ENCODE measurements around the gene TBC1D10B.
A peak's percentile ranks its signal among the peaks of the same experiment; 100 is the strongest.

TBC1D10B gene

DNA sequence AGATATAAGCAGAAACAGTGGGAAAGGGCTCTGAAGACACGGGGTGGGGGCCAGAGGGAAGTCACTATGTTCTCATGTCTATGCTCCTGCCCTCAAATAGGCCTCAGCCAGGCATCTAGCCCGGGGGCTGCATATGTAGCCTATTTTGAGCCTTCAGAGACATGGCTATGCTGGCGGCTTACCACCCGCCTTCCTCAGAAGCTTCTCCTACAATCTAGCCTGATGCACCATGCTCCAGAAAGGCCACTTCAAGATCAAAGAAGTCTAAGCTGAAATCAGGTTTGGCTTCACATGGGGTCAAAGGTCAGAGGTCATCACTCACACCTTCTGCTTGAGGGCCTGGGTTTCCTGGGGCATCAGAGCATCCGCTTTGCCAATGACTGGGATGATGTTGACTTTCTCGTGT lies 10.5 kb upstream of the TBC1D10B start:
- H3K4me3 ChIP-seq (ENCODE audit: low read depth, low read length), result no peak overlapping the region
- DNase-seq (ENCODE audit: low read depth), result no peak
- TF ChIP-seq, protein P1, sequence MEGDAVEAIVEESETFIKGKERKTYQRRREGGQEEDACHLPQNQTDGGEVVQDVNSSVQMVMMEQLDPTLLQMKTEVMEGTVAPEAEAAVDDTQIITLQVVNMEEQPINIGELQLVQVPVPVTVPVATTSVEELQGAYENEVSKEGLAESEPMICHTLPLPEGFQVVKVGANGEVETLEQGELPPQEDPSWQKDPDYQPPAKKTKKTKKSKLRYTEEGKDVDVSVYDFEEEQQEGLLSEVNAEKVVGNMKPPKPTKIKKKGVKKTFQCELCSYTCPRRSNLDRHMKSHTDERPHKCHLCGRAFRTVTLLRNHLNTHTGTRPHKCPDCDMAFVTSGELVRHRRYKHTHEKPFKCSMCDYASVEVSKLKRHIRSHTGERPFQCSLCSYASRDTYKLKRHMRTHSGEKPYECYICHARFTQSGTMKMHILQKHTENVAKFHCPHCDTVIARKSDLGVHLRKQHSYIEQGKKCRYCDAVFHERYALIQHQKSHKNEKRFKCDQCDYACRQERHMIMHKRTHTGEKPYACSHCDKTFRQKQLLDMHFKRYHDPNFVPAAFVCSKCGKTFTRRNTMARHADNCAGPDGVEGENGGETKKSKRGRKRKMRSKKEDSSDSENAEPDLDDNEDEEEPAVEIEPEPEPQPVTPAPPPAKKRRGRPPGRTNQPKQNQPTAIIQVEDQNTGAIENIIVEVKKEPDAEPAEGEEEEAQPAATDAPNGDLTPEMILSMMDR (conservative IDR thresholded peaks at IDR 0.05; ENCODE audit: low read depth, low read length), result no peak

DNA sequence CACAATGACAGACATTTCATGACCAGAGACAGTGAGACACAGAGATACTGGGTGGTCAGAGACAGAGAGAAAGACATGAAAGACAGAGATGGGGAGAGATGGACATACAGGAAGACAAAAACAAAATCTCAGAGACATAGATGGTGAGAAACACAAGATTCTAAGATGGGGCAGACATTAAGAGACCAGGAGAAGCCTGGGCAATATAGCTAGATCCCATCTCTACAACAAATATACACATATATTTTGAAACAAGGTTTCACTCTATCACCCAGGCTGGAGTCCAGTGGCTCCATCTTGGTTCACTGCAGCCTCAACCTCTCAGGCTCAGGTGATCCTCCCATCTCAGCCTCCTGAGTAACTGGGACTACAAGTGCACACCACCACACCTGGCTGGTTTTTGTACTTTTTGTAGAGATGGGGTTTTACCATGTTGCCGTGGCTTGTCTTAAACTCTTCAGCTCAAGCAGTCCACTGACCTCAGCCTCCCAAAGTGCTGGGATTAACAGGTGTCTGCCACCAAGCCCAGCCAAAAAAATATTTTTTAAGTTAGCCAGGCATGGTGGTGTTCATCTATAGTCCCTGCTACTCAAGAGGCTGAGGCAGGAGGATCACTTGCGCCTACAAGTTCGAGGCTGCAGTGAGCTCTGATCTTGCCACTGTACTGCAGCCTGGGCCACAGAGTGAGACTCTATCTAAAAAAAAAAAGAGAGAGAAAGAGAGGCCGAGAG lies 9.9 kb upstream of the TBC1D10B start:
- TF ChIP-seq, protein P1 (conservative IDR thresholded peaks at IDR 0.05; ENCODE audit: low read depth, low read length), result no peak
- DNase-seq (ENCODE audit: low read depth), result no peak
- no peak overlapping the region for H3K4me3 ChIP-seq (ENCODE audit: low read depth, low read length)

DNA sequence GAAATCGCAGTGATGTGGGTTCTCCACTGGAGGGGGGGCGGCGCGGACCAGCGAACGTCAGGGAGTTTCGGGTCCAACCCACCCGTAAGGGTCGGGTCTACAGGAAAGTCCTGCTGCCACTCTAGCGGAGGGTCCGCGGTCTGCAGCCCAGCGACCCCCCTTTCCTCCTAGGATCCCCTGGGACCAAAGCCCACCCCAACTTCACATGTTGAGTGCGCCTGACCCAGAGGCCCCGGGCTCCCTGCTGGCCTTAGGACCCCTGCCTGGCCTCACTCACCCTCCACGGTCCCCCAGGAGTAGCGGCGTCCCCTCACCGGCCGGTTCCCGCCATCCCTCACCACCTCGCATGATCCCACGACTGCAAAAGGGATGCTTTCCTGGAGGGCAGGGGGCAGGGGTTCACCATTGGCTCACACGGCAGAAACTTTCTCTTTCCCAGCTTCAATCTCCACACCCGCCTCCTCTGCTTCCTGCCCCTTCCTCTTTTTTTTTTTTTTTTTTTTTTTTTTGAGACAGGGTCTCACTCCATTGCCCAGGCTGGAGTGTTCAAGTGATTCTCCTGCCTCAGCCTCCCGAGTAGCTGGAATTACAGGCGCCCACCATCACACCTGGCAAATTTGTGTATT lies 9.0 kb upstream of the TBC1D10B start:
- no peak for DNase-seq (ENCODE audit: low read depth)
- TF ChIP-seq, protein P1 (conservative IDR thresholded peaks at IDR 0.05; ENCODE audit: low read depth, low read length), result no peak
- H3K4me3 ChIP-seq (ENCODE audit: low read depth, low read length), result peak overlapping the region; percentile 76

DNA sequence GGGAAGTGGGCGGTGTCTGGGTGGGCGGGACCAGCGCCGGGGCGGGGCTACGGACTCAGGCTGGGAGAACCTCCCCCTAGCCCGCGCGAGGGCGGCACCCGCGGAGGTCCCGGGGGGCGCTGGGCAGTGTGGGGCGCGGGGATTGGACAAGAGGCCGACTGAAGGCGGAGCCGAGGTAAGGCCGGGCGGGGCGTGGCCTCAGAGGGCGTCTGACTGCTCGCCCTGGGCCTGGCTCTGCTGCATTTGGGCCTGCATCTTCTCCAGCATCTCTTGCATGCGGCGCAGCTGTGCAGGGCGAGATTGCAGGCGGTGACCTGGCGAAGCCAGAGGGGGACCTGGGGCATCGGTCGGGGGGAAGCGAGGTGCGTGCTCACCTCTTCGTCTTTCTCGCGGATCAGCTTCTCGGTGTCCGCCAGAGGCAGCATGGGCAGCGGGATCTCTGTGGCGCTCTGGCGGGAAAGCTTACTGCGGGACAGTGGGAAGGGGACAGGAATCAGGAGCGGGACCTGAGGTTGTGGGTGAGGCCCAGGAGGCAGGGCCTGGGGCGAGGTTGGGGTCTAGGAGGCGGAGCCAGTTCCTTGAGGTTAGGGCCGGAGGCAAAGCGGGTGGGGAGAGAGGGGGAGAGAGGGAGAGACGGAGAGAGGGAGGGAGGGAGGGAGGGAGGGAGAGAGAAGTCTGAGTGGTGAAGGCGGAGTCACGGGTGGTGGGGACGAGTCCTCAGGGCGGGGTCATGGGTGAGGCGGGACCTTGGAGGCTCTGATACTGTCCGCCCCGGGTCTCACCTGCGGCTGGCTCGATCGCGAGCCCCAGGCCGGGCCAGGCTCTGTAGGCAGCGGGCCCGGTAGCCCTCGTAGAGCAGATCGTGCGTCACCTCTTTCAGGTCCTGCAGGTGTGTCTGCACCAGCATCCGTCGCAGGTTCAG lies 8.2 kb upstream of the TBC1D10B start:
- peak; percentile 99 for DNase-seq (ENCODE audit: low read depth)
- H3K4me3 ChIP-seq (ENCODE audit: low read depth, low read length), result peak overlapping the region; percentile 76
- TF ChIP-seq, protein P1 (conservative IDR thresholded peaks at IDR 0.05; ENCODE audit: low read depth, low read length), result peak; percentile 47

DNA sequence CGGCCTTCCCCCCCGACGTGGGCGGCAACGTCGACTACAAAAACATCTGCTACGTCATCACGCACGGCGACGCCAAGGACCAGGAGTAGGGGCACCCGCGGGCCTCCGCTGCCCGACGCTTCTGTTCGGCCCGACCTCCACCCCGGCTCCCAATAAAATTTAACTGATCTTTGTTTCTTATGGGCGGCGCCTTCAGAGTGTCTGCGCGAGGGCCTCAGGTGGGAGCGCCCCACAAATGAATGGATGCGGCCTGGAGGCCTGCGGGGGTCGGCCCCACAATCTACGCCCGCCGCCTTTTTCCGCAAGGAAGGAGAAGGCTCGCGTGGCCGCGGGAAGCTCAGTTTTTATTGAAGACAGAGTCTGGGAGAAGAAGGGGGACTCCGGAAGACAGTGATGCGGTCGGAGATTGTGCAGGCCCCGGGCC lies 7.5 kb upstream of the TBC1D10B start:
- TF ChIP-seq, protein P1 (conservative IDR thresholded peaks at IDR 0.05; ENCODE audit: low read depth, low read length), result no peak
- H3K4me3 ChIP-seq (ENCODE audit: low read depth, low read length), result peak overlapping the region; percentile 76
- DNase-seq (ENCODE audit: low read depth), result peak; percentile 92

DNA sequence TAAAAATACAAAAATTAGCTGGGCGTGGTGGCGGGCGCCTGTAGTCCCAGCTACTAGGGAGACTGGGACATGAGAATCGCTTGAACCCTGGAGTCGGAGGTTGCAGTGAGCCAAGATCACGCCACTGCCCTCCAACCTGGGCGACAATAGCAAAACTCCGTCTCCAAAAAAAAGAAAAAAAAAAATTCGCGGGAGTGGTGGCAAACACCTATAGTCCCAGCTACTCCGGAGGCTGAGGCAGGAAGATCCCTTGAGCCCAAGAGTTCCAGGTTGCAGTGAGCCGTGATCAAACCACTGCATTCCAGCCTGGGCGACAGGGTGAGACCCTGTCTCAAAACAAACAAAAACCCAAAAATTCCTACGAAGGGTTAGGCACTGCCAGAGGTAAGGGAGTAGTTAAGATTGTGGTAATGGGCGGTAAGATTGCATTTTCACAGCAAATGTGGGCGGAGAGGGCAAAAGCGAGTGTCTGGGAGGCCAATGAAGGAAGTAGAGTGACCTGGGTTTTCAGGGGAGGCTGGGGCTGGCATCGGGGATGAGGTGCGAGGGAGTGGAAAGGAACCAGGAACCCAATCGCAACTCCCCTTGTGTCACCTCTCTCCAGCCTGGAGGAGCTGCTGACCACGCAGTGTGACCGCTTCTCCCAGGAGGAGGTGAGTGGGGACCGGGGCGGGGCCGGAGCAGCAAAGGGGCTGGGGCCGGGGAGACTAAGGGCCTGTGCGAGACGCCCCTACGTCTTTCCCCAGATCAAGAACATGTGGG lies 6.9 kb upstream of the TBC1D10B start:
- no peak for DNase-seq (ENCODE audit: low read depth)
- peak overlapping the region; percentile 76 for H3K4me3 ChIP-seq (ENCODE audit: low read depth, low read length)
- TF ChIP-seq, protein P1 (conservative IDR thresholded peaks at IDR 0.05; ENCODE audit: low read depth, low read length), result no peak
